ENCODE data around the gene ASPG.

ASPG gene

DNA sequence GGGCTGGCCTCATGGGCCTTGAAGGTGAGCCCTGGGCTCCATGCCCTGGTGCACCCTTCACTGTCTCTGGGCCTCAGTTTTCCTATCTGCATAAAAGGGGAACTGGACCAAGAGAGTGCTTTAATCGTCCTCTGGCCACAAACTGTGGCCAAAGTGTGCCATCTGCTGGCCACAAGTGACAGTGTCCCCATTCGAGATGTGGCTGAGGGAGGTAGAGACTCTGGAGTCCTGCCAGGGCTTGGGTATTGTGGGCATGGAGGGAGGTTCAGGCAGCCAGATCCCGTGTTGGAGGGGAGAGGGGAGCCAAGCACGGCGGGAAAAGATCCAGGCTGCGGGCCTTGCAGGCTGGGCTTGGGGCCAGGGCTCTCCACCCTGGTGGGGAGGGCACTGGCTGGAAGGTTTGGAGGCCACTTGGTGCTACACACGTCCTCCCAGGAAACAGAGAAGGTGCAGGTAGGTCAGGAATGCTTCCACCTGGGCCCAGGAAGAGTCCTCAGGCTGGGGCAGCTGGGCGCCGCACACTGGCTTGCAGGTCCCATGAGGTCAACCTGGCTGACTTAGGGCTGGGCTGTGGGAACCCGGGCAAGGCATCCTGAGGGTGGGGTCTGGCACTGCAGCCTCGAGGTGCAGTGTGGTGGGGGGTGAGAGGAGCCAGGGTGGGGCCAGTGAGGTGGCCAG, 45.6 kb downstream of the ASPG start:
- no peak overlapping the region for H3K4me3 ChIP-seq (ENCODE audit: low read depth, low read length)
- H3K27me3 ChIP-seq (ENCODE audit: control insufficient read depth, insufficient read depth, low read length) = peaks cover 8% of the 10 kb centered on the region
- H3K36me3 ChIP-seq (ENCODE audit: control insufficient read depth, insufficient read depth, low read length) = no peaks in the 10 kb centered on the region
- no peaks in the 10 kb centered on the region for H3K9me3 ChIP-seq (ENCODE audit: control insufficient read depth, insufficient read depth, low read length)
- H3K9ac ChIP-seq (ENCODE audit: low read depth, low read length) = no peak overlapping the region
- H3K4me1 ChIP-seq (ENCODE audit: control insufficient read depth, insufficient read depth, low read length) = no peaks in the 10 kb centered on the region

DNA sequence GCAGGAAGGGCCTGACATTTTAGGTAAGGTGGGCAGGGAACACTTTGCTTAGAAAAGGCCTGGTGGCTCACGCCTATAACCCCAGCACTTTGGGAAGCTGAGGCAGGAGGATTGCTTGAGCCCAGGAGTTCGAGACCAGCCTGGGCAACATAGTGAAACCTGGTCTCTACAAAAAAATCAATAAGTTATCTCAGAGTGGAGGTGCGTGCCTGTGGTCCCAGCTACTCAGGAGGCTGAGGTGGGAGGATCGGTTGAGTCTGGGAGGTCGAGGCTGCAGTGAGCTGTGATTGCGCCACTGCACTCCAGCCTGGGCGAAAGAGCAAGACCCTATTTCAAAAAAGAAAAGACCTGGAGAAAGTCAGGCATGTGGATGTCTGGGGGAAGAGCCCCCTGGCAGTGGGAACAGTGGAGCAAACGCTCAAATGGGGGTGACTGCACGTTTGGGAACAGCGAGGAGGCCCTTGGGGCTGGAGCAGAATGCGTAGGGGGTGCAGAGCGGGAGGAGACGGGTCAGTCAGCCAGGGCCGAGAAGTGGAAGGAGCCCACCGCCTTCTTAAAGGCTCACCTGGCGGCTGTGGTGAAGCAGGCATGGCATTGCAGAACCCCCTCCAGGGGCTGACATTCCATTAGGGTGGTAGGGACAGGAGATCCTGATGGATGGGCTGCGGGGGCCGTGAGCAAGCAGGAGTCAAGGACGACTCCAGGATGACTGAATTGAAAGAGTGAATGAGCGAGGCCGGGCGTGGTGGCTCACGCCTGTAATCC, 46.6 kb downstream of the ASPG start:
- Histone ChIP-seq H3K4me3 (ENCODE audit: low read depth, low read length) (no peak overlapping the region), H3K9me3 (ENCODE audit: control insufficient read depth, insufficient read depth, low read length) (no peaks in the 10 kb centered on the region), H3K27me3 (ENCODE audit: control insufficient read depth, insufficient read depth, low read length) (peaks cover 16% of the 10 kb centered on the region), H3K4me1 (ENCODE audit: control insufficient read depth, insufficient read depth, low read length) (no peaks in the 10 kb centered on the region), H3K36me3 (ENCODE audit: control insufficient read depth, insufficient read depth, low read length) (no peaks in the 10 kb centered on the region), H3K9ac (ENCODE audit: low read depth, low read length) (no peak overlapping the region)

GRCh38 chr14:104132981-104133380, 47.5 kb downstream of the ASPG start:
- H3K4me1 ChIP-seq (ENCODE audit: control insufficient read depth, insufficient read depth, low read length) = no peaks in the 10 kb centered on the region
- H3K9me3 ChIP-seq (ENCODE audit: control insufficient read depth, insufficient read depth, low read length) = no peaks in the 10 kb centered on the region
- no peak overlapping the region for H3K4me3 ChIP-seq (ENCODE audit: low read depth, low read length)
- H3K36me3 ChIP-seq (ENCODE audit: control insufficient read depth, insufficient read depth, low read length) = no peaks in the 10 kb centered on the region
- peaks cover 18% of the 10 kb centered on the region for H3K27me3 ChIP-seq (ENCODE audit: control insufficient read depth, insufficient read depth, low read length)
- no peak overlapping the region for H3K9ac ChIP-seq (ENCODE audit: low read depth, low read length)

DNA sequence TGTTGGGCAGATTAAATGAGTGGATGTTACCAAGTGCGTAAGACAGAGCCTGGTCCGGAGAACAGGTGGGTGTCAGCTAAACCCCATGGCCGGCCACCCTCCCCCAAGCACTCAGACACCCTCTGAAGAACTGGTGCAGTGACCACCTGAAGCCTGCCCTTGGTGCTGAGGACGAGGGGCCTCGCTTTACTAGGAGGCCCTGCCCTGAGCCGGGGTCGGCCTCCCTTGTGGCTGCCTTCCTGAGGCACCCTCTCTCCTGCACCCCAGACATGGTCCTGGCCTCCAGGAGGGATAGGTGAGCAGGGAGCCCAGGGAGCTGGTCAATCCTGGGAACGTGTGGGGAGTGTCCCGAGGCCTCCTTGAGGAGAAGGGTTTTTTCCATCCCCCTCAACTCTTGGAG, 48.0 kb downstream of the ASPG start:
- Histone ChIP-seq H3K9ac (ENCODE audit: low read depth, low read length) (no peak overlapping the region), H3K36me3 (ENCODE audit: control insufficient read depth, insufficient read depth, low read length) (no peaks in the 10 kb centered on the region), H3K4me3 (ENCODE audit: low read depth, low read length) (no peak overlapping the region), H3K27me3 (ENCODE audit: control insufficient read depth, insufficient read depth, low read length) (peaks cover 18% of the 10 kb centered on the region), H3K4me1 (ENCODE audit: control insufficient read depth, insufficient read depth, low read length) (no peaks in the 10 kb centered on the region), H3K9me3 (ENCODE audit: control insufficient read depth, insufficient read depth, low read length) (no peaks in the 10 kb centered on the region)

GRCh38 chr14:104134061-104134965, 48.8 kb downstream of the ASPG start:
- Histone ChIP-seq H3K9me3 (ENCODE audit: control insufficient read depth, insufficient read depth, low read length) (no peaks in the 10 kb centered on the region), H3K4me3 (ENCODE audit: low read depth, low read length) (no peak overlapping the region), H3K4me1 (ENCODE audit: control insufficient read depth, insufficient read depth, low read length) (no peaks in the 10 kb centered on the region), H3K36me3 (ENCODE audit: control insufficient read depth, insufficient read depth, low read length) (no peaks in the 10 kb centered on the region), H3K9ac (ENCODE audit: low read depth, low read length) (no peak overlapping the region), H3K27me3 (ENCODE audit: control insufficient read depth, insufficient read depth, low read length) (peaks cover 18% of the 10 kb centered on the region)

DNA sequence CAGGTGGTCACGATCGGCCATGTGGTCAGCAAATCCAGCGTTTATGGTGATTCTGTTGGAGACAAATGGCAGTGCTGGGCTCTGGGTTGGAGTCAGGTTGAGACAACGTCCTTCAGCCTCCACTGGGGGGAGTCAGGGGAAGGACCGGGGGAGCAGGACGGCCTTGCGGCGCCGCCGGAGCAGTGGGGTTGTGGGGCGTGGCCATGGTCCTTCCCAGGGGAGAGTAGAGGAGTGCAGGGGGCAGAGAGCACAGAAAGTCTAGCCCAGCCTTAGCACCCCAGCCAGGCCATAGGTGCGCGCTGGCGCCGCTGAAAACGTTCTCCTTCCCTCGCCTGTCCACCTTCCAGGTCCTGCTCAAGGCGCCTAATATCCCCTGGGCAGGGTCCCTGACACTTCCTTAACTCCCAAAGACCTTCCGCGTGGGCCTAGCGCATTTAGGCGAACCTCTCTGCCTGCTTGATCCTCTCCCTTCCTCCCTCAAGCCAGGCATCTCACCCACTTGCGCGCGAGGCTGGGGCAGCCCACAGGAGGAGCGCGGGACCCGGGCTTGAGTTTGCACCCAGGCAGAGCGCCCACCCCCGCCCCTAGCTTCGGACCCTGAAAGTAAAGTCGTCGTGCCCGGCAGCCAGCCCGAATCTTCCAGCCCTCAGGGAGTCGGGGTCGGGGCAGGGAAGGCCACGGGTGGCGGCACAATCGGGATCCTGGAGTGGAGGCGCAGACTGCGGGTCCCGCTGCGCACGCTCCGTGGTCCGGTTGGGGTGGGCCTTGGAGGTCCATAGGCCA, 49.8 kb downstream of the ASPG start:
- Histone ChIP-seq H3K9me3 (ENCODE audit: control insufficient read depth, insufficient read depth, low read length) (no peaks in the 10 kb centered on the region), H3K27me3 (ENCODE audit: control insufficient read depth, insufficient read depth, low read length) (peaks cover 18% of the 10 kb centered on the region), H3K36me3 (ENCODE audit: control insufficient read depth, insufficient read depth, low read length) (no peaks in the 10 kb centered on the region), H3K9ac (ENCODE audit: low read depth, low read length) (no peak overlapping the region), H3K4me1 (ENCODE audit: control insufficient read depth, insufficient read depth, low read length) (no peaks in the 10 kb centered on the region), H3K4me3 (ENCODE audit: low read depth, low read length) (peak overlapping the region; percentile 65)

DNA sequence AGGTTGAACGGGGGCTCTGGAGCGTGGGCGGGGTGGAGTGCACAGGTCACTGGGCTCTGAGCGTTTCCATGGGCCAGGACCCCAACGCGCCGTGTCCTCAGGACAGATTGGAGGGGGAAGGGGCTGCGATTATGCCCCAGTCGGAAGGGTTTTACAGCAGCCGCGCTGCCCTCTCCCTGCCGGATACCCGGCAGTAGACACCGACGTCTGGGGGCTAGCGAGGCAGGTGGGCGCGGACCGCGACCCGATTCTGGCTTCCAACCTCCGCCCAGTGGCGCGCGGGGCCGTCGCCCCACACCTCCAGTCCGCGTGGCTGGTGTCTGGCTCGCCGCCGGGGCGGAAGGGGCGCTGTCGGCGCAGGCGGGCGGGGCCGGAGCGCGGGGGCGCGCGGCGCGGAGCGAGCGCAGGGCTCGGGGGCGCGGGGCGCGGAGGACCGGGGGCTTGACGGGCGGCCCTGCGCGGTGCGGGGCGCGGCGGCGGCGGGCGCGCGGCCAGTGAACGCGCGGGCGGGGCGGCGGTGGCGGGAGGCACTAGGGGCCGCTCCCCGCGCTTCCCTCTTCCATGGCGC, 50.5 kb downstream of the ASPG start:
- Histone ChIP-seq H3K9ac (ENCODE audit: low read depth, low read length) (no peak overlapping the region), H3K27me3 (ENCODE audit: control insufficient read depth, insufficient read depth, low read length) (peaks cover 18% of the 10 kb centered on the region), H3K36me3 (ENCODE audit: control insufficient read depth, insufficient read depth, low read length) (peaks cover 2% of the 10 kb centered on the region), H3K9me3 (ENCODE audit: control insufficient read depth, insufficient read depth, low read length) (no peaks in the 10 kb centered on the region), H3K4me3 (ENCODE audit: low read depth, low read length) (peak overlapping the region; percentile 65), H3K4me1 (ENCODE audit: control insufficient read depth, insufficient read depth, low read length) (no peaks in the 10 kb centered on the region)

- Histone ChIP-seq H3K36me3 (ENCODE audit: control insufficient read depth, insufficient read depth, low read length) (peaks cover 5% of the 10 kb centered on the region), H3K9me3 (ENCODE audit: control insufficient read depth, insufficient read depth, low read length) (no peaks in the 10 kb centered on the region), H3K9ac (ENCODE audit: low read depth, low read length) (no peak overlapping the region), H3K4me1 (ENCODE audit: control insufficient read depth, insufficient read depth, low read length) (no peaks in the 10 kb centered on the region), H3K4me3 (ENCODE audit: low read depth, low read length) (peak overlapping the region; percentile 58), H3K27me3 (ENCODE audit: control insufficient read depth, insufficient read depth, low read length) (peaks cover 18% of the 10 kb centered on the region)
Observed at GRCh38 chr14:104136472-104137296, 51.2 kb downstream of the ASPG start.

DNA sequence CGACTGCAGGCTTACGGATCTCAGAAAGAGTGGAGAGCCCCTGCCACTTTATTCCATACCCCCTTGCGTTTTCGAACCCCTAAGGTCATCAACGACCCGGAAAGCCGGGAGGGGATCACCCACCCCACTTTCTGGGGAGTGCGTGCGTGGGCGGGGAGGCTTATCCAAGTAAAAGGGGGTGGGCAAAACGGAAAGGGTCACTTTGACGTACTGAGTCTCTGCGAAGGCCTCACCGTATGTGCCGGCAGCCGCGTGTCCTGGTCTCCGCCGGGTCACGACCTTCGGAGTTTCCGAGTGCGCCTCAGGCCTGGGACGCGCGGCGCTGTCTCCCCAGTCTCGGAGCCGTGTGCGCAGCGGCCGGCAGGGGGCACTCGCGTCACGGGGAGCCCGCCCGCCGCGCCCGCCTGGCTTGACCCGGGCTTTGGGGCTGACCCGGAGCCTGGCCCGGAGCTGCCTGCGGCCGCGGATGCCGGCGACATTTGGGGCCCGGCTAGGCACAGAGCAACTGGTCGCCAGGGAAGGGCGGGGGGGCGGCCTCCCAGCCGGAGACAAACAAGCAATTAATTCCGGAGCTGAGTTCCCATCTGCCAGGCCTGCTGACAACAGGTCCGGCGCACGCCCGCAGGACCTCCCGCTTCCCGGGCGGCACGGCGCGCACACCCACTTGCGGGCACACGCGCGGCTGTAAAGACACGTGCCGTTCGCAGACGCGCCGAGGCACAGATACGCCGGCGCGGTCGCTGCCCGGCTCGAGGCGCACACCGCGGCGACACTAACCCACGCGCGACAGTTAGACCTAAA, 52.0 kb downstream of the ASPG start:
- H3K9ac ChIP-seq (ENCODE audit: low read depth, low read length) = no peak overlapping the region
- peak overlapping the region; percentile 58 for H3K4me3 ChIP-seq (ENCODE audit: low read depth, low read length)
- peaks cover 13% of the 10 kb centered on the region for H3K36me3 ChIP-seq (ENCODE audit: control insufficient read depth, insufficient read depth, low read length)
- peaks cover 18% of the 10 kb centered on the region for H3K27me3 ChIP-seq (ENCODE audit: control insufficient read depth, insufficient read depth, low read length)
- no peaks in the 10 kb centered on the region for H3K4me1 ChIP-seq (ENCODE audit: control insufficient read depth, insufficient read depth, low read length)
- H3K9me3 ChIP-seq (ENCODE audit: control insufficient read depth, insufficient read depth, low read length) = no peaks in the 10 kb centered on the region
